Urinary bladder (tissue), 4 donors: ENCODE measurements around the gene DBNDD1. TPM values are rescaled to one million over a fixed set of nuclear protein-coding genes. Genes with fewer than 3 reads are reported as not detected.

Experiments used
- DNase-seq: peaks from one replicate; pipeline ENCODE4 v3.0.0-alpha.2; 2015; ENCODE audit errors: extremely low spot score
- H3K27ac ChIP-seq: one replicate; pipeline ENCODE4 v1.5.1; 2013; ENCODE audit warnings: low read depth, mild to moderate bottlenecking, moderate library complexity
- H3K36me3 ChIP-seq: one replicate; pipeline ENCODE4 v1.6.1; 2013; ENCODE audit warnings: mild to moderate bottlenecking, moderate library complexity; ENCODE audit not compliant: insufficient read depth
- H3K4me1 ChIP-seq: one replicate; pipeline ENCODE4 v1.6.1; 2013; ENCODE audit warnings: mild to moderate bottlenecking, moderate library complexity; ENCODE audit not compliant: insufficient read depth
- H3K4me3 ChIP-seq: one replicate; pipeline ENCODE4 v1.5.1; 2013; ENCODE audit warnings: low read depth, low read length
- WGBS: extraction: QIAGEN DNeasy Blood & Tissue Kit; methylation state at CpG from one replicate; pipeline ENCODE4 v1.1.7; 2013; 5-methylcytosine and 5-hydroxymethylcytosine counted together
- polyA plus RNA-seq: library from polyadenylated mRNA; stranded (reverse); fragments of 200-250 nt; gene quantifications from one replicate; pipeline ENCODE4 v1.2.3, GENCODE V29; 2013
- total RNA-seq: library from RNA; depleted of rRNA; stranded (reverse); fragments of >200 nt; gene quantifications from one replicate; pipeline ENCODE4 v1.2.3, GENCODE V29; 2014
- donor health status: healthy with polysubstance abuse.
- donor health status: healthy.

The DBNDD1 gene
- total and polyA plus RNA-seq, 2 donors = 0.26 to 1.4 TPM

- DNase-seq = no peak
- Histone ChIP-seq H3K4me1 (no peaks in the 10 kb centered on the region), H3K27ac (no peak overlapping the region), H3K4me3 (no peak overlapping the region), H3K36me3 (no peaks in the 10 kb centered on the region)
- 92% methylated on average over 19 of the region's 19 CpGs for WGBS
These were observed 12.1 kb upstream of the DBNDD1 start for GRCh38 chr16:90031186-90031930.

DNA sequence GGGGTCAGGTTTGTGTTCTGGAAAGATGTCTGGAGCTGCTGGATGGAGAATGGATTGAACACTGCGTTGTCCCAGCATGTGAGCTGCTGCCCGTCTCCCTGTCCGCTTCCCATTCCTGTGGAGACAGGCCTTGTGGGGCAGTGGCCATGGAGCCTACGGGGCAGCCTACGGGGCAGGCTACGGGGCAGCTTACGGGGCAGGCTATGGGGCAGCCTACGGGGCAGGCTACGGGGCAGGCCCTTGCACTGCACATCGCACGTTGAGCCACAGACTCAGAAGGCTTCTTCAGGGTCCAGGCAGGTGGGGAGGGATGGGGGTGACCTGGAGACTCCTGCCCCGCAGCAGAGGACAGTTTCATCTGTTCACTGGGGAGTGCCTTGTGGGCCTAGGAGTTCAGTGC, 9.7 kb upstream of the DBNDD1 start:
- DNase-seq = no peak
- 90% methylated on average over 12 of the region's 12 CpGs for WGBS
- Histone ChIP-seq H3K36me3 (no peaks in the 10 kb centered on the region), H3K27ac (no peak overlapping the region), H3K4me3 (no peak overlapping the region), H3K4me1 (no peaks in the 10 kb centered on the region)

- H3K27ac ChIP-seq = no peak overlapping the region
- 96% methylated on average over 17 of the region's 17 CpGs for WGBS
- no peak for DNase-seq
These were observed 8.4 kb upstream of the DBNDD1 start for GRCh38 chr16:90027611-90028010.

GRCh38 chr16:90026135-90026534, 6.9 kb upstream of the DBNDD1 start:
- WGBS = 78% methylated on average over 8 of the region's 8 CpGs
- DNase-seq = no peak

More at GRCh38 chr16:90027611-90028010, 8.4 kb upstream of the DBNDD1 start:
- Histone ChIP-seq H3K36me3 (no peaks in the 10 kb centered on the region), H3K4me3 (no peak overlapping the region), H3K4me1 (no peaks in the 10 kb centered on the region)

GRCh38 chr16:90023078-90023447, 3.8 kb upstream of the DBNDD1 start:
- 35% methylated on average over 7 of the region's 7 CpGs for WGBS
- no peaks in the 10 kb centered on the region for H3K36me3 ChIP-seq
- no peak overlapping the region for H3K27ac ChIP-seq
- DNase-seq = no peak
- no peaks in the 10 kb centered on the region for H3K4me1 ChIP-seq
- peak overlapping the region; percentile 77 for H3K4me3 ChIP-seq

More at GRCh38 chr16:90026135-90026534, 6.9 kb upstream of the DBNDD1 start:
- Histone ChIP-seq H3K36me3 (no peaks in the 10 kb centered on the region), H3K4me3 (no peak overlapping the region), H3K27ac (no peak overlapping the region), H3K4me1 (no peaks in the 10 kb centered on the region)

DNA sequence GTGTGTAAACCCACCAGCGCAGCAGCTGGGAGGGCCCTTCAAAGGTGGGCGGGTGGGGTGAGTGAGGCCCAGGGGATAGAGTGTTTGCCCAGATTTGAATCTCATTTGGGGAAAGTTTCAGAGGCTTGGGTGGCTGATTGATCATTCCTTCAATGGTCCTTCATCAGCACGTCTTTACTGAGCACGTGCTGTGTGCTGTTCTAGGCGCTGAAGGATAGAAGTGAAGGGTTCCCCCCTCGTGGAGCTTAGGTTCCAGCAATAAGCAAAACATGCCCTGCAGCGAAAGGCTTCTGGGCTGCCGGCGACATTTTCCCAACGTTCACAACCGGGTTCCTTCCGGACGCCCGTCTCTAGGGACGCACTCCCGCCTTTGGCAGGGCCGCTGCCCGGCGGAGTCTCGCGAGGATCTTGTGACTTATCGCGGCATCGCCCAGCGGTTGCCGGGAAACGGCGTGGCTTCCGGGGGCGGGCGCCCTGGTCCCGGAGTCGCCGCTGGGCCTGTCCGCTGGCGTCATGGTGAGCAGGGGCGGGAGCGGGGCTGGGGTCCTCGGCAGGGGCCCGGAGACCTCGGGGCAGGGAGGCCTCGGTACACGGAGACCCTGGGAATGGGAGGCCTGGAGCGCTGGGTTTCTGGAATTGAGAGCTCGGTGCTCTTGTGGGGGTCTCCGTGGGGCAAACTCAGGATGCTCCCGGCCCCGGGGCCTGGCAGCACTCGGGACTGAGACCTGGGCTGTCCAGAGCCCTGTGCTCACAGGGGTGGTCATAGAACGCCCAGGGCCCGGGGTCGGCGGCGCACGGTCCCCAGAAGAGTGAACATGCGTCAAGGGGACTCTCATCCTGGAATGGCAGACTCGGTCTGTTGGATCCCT, 3.2 kb upstream of the DBNDD1 start:
- H3K4me3 ChIP-seq = peak overlapping the region; percentile 77
- H3K4me1 ChIP-seq = no peaks in the 10 kb centered on the region
- 5% methylated on average over 57 of the region's 57 CpGs for WGBS
- no peak overlapping the region for H3K27ac ChIP-seq
- DNase-seq = peak; percentile 64
- no peaks in the 10 kb centered on the region for H3K36me3 ChIP-seq

GRCh38 chr16:90020838-90021382, 1.7 kb upstream of the DBNDD1 start:
- DNase-seq = no peak
- WGBS = 74% methylated on average over 2 of the region's 2 CpGs
- Histone ChIP-seq H3K27ac (no peak overlapping the region), H3K4me3 (no peak overlapping the region), H3K36me3 (no peaks in the 10 kb centered on the region), H3K4me1 (no peaks in the 10 kb centered on the region)

DNA sequence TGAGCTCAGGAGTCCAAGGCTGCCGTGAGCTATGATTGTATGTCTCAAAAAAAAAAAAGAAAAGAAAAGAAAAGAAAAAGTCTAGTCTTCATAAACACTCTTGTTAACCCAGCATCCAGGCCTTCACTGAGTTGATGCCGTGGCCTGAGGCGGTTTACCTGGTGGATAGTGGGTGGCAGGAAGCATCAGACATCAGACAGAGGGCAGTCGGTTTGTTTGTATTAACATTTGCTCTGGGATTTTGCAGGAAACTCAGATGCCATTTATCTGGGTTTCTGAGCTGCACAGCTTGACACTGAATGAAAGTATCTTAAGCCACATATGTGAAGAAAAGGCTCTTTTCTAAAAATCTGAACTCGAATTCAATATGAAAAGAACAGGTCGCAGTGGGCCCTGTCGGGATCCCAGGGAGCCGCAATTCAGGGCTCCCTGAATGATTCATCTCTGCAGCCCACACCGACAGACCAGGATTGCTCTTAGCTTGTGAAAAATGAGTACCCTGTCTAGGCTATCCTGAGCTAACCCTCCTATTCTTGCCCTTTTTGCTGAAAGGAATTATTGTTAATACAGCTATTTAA, 1.1 kb upstream of the DBNDD1 start:
- Histone ChIP-seq H3K4me3 (no peak overlapping the region), H3K4me1 (no peaks in the 10 kb centered on the region), H3K27ac (no peak overlapping the region), H3K36me3 (no peaks in the 10 kb centered on the region)
- no peak for DNase-seq
- 77% methylated on average over 9 of the region's 9 CpGs for WGBS

GRCh38 chr16:90019543-90020259, 445 bp upstream of the DBNDD1 start:
- no peaks in the 10 kb centered on the region for H3K4me1 ChIP-seq
- H3K27ac ChIP-seq = no peak overlapping the region
- H3K36me3 ChIP-seq = no peaks in the 10 kb centered on the region
- H3K4me3 ChIP-seq = peak overlapping the region; percentile 65
- no peak for DNase-seq
- WGBS = 2% methylated on average over 57 of the region's 57 CpGs

DNA sequence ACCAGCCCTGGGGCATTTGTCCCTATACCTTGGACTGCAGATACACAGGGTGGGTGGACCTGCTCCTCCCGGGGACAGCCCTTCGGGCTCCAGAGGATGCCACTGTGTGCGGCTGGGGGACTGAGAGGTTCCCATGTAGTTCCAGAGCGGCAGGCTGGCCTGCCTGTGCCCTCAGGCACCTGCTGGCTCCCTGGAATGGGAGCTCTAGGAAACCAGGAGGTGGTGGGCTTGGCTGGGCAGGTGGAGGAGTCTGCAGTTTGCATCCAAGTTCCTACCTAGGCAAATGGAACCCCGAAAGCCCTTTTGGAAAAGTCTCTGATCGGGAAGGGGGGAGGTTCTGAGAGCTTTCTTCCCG, 982 bp downstream of the DBNDD1 start:
- H3K36me3 ChIP-seq = no peaks in the 10 kb centered on the region
- 48% methylated on average over 7 of the region's 7 CpGs for WGBS
- H3K4me1 ChIP-seq = no peaks in the 10 kb centered on the region
- no peak overlapping the region for H3K27ac ChIP-seq
- H3K4me3 ChIP-seq = no peak overlapping the region
- no peak for DNase-seq

DNA sequence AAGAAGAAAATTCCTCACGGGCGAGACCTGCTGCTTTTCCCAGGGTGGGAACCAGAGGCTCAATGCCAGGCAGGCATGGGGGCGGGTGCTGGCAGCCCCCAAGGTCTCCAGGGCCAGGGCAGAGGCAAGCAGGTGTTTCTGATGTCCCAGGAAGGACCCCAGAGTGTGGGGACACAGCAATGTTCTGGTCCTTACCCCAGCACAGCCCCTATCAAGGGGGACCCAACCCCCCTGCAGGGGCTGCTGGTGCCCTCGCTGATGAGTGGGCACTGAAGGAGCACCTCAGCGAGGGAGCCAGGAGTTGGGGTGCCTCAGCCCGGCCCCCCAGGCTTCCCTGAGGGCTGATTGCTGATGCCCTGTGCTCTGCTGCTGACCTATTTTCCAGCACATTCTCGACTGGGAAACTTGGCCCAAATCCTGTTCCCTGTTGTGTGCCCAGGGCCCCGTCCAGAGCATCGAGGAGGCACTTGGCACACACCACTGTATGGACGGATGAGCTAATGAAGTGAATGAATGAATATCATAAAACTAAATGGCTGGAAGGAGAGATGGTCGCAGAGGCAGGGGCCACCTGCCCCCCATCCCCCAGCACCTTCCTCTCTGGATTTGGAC, 2.8 kb downstream of the DBNDD1 start:
- no peaks in the 10 kb centered on the region for H3K4me1 ChIP-seq
- DNase-seq = no peak
- no peak overlapping the region for H3K27ac ChIP-seq
- no peaks in the 10 kb centered on the region for H3K36me3 ChIP-seq
- 62% methylated on average over 11 of the region's 11 CpGs for WGBS
- H3K4me3 ChIP-seq = no peak overlapping the region

DNA sequence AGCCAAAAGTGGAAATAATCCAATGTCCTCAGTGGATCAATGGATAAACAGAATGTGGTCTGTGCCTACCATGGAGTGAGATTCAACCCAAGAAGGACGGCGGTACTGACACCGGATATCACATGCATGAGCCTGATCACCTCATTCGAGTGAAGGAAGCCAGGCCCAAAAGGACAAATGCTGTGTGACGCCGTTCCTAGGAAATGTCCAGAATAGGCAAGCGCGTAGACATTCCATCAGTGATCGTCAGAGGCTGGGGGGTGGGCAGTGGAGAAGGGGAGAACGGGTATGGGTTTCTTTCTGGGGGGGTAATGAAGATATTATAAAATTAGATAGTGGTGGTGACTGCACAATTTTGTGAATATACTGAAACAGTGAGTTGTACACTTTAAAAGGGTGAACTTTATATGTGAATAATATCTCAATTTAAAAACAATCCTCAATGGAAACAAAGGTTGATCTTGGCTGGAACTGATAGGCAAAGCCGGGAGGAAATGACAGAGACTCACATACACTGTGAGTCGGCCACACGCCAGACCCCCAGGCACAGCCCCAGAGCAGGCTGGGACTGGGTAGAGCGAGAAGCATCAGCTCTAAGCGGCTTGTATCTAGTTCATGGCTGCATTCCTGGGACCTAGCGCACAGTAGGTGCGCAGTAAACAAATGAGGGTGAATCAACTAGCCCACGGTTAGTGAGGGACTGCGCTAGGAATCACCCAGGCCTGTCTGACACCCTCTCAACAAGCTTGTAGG, 3.5 kb downstream of the DBNDD1 start:
- DNase-seq = no peak
- 86% methylated on average over 19 of the region's 19 CpGs for WGBS

More for the DNA sequence above, 3.5 kb downstream of the DBNDD1 start:
- Histone ChIP-seq H3K4me1 (no peaks in the 10 kb centered on the region), H3K27ac (no peak overlapping the region), H3K36me3 (no peaks in the 10 kb centered on the region), H3K4me3 (no peak overlapping the region)
